OCI-LY7 (cell line): Measurements from ENCODE around the gene TGFBR3. TPM values are rescaled to one million over a fixed set of nuclear protein-coding genes. Genes with fewer than 3 reads are reported as not detected.

Source experiments
- BruUV-seq: library from RNA; stranded (reverse); fragments of 400-500 nt; replicated peaks from 2 replicates; lab custom pipeline; 2021; lab: Mats Ljungman, UMichigan
- CTCF ChIA-PET: fragments of 300-600 bp; sonication (Branson Sonifier 250); formaldehyde crosslinking; loops from one replicate; lab custom pipeline; 2022; ENCODE audit warnings: antibody characterized with exemption; ENCODE audit not compliant: unreplicated experiment; lab: Charles Lee
- POLR2A ChIA-PET: fragments of 300-600 bp; sonication (Branson Sonifier 250); formaldehyde crosslinking; loops from one replicate; lab custom pipeline; 2022; ENCODE audit warnings: antibody characterized with exemption; lab: Charles Lee
- DNase-seq: peaks from one replicate; pipeline ENCODE4 v3.0.0-alpha.2; 2015; ENCODE audit warnings: low spot score
- H2AFZ ChIP-seq: fragments of 200-600 bp; sonication (generic), shearing (Covaris generic); 2 replicates; pipeline ENCODE4 v1.6.1; 2014; ENCODE audit warnings: mild to moderate bottlenecking, antibody characterized with exemption, low read length, moderate library complexity
- H3K27ac ChIP-seq: fragments of 200-600 bp; sonication (generic); 2 replicates; pipeline ENCODE4 v1.5.1; 2014; ENCODE audit warnings: mixed run types, low read depth, mild to moderate bottlenecking, moderate library complexity, low read length, inconsistent platforms; ENCODE audit not compliant: poor library complexity, severe bottlenecking
- H3K36me3 ChIP-seq: fragments of 200-600 bp; sonication (generic); 2 replicates; pipeline ENCODE4 v1.6.1; 2014; ENCODE audit warnings: mild to moderate bottlenecking, antibody characterized with exemption, low read length, moderate library complexity, mixed read lengths; ENCODE audit not compliant: insufficient read depth
- H3K4me1 ChIP-seq: fragments of 200-600 bp; sonication (generic); 2 replicates; pipeline ENCODE4 v1.5.1; 2014; ENCODE audit warnings: mild to moderate bottlenecking, low read length; ENCODE audit not compliant: insufficient read depth, poor library complexity, severe bottlenecking
- H3K4me2 ChIP-seq: fragments of 200-600 bp; sonication (generic); 2 replicates; pipeline ENCODE4 v1.6.1; 2014; ENCODE audit warnings: mild to moderate bottlenecking, low read length
- H3K4me3 ChIP-seq: fragments of 200-600 bp; sonication (generic); 2 replicates; pipeline ENCODE4 v1.5.1; 2014; ENCODE audit warnings: mild to moderate bottlenecking, low read depth, low read length; ENCODE audit not compliant: poor library complexity, severe bottlenecking
- H3K79me2 ChIP-seq: fragments of 200-600 bp; sonication (generic); 2 replicates; pipeline ENCODE4 v1.6.1; 2016; ENCODE audit warnings: low read depth, mild to moderate bottlenecking, low read length, moderate library complexity, mixed read lengths; ENCODE audit not compliant: insufficient read depth
- H3K9me2 ChIP-seq: fragments of 200-600 bp; sonication (generic); 2 replicates; pipeline ENCODE4 v1.6.1; 2016; ENCODE audit warnings: mild to moderate bottlenecking, low read length, mixed read lengths; ENCODE audit not compliant: insufficient read depth
- H3K9me3 ChIP-seq: fragments of 200-600 bp; sonication (generic); 2 replicates; pipeline ENCODE4 v1.6.1; 2014; ENCODE audit warnings: mild to moderate bottlenecking, mixed run types, low read length, mixed read lengths
- H4K20me1 ChIP-seq: fragments of 200-600 bp; sonication (generic); 2 replicates; pipeline ENCODE4 v1.6.1; 2014; ENCODE audit warnings: mild to moderate bottlenecking, antibody characterized with exemption, low read length, moderate library complexity, mixed read lengths; ENCODE audit not compliant: insufficient read depth
- CTCF ChIP-seq: fragments of 200-600 bp; sonication (generic); conservative IDR thresholded peaks from 2 replicates; pipeline ENCODE4 v1.5.1; 2014; ENCODE audit warnings: mild to moderate bottlenecking, antibody characterized with exemption, low read length, moderate library complexity, mixed read lengths
- EZH2phosphoT487 ChIP-seq: fragments of 200-600 bp; sonication (generic); IDR thresholded peaks from 2 replicates; pipeline ENCODE4 v1.6.1; 2018; ENCODE audit warnings: low read depth, borderline replicate concordance, mild to moderate bottlenecking, mixed run types, antibody characterized with exemption, low read length, moderate library complexity, mixed read lengths
- intact Hi-C: fragments of 100-400 bp; cut with micrococcal nuclease; formaldehyde crosslinking; loops from one replicate; pipeline ENCODE4 v1.10.0; 2022; ENCODE audit not compliant: unreplicated experiment
- total RNA-seq, 2 experiments: library from RNA; depleted of rRNA in 1 of 2; stranded (reverse); fragments of >200 nt in 1 of 2; shearing (Covaris generic) in 1 of 2; gene quantifications; 2 replicates each; pipeline ENCODE4 v1.2.3, GENCODE V29; 2014 to 2022

The TGFBR3 gene
- total RNA-seq, 2 experiments from 2014 or later: not detected

- no TSS peak for BruUV-seq
- Histone ChIP-seq H3K4me3 (no peak overlapping the region), H3K36me3 (no peaks in the 10 kb centered on the region), H3K79me2 (no peaks in the 10 kb centered on the region), H4K20me1 (no peaks in the 10 kb centered on the region), H3K9me2 (no peaks in the 10 kb centered on the region), H3K4me1 (no peaks in the 10 kb centered on the region), H3K27ac (no peak overlapping the region), H2AFZ (no peak overlapping the region), H3K9me3 (no peaks in the 10 kb centered on the region), H3K4me2 (no peak overlapping the region)
- CTCF ChIA-PET: no interaction called here
- POLR2A ChIA-PET: no interaction called here
- no peak for DNase-seq
- no peak for TF ChIP-seq EZH2phosphoT487
- TF ChIP-seq CTCF: no peak
- intact Hi-C loops: no loop called here
Observed at GRCh38 chr1:91745640-91746373, 140.1 kb downstream of the TGFBR3 start.

- Histone ChIP-seq H3K4me2 (no peak overlapping the region), H3K27ac (no peak overlapping the region), H3K4me3 (no peak overlapping the region), H3K79me2 (no peaks in the 10 kb centered on the region), H4K20me1 (no peaks in the 10 kb centered on the region), H3K9me3 (no peaks in the 10 kb centered on the region), H3K4me1 (no peaks in the 10 kb centered on the region), H2AFZ (no peak overlapping the region), H3K9me2 (no peaks in the 10 kb centered on the region), H3K36me3 (no peaks in the 10 kb centered on the region)
- intact Hi-C loops: no loop called here
- ChIA-PET POLR2A (no interaction called here), CTCF (no interaction called here)
- no TSS peak for BruUV-seq
- no peak for DNase-seq
- TF ChIP-seq EZH2phosphoT487 (no peak), CTCF (no peak)
Observed at GRCh38 chr1:91744953-91745639, 140.9 kb downstream of the TGFBR3 start.

- ChIA-PET CTCF (no interaction called here), POLR2A (interaction anchor here (0.6 kb wide), 1 partner anchor 10 kb away, joined by 3 read pairs; no protein-coding TSS in a partner anchor)
- Histone ChIP-seq H3K36me3 (no peaks in the 10 kb centered on the region), H4K20me1 (no peaks in the 10 kb centered on the region), H3K9me2 (no peaks in the 10 kb centered on the region), H2AFZ (no peak overlapping the region), H3K4me3 (no peak overlapping the region), H3K27ac (no peak overlapping the region), H3K4me2 (no peak overlapping the region), H3K79me2 (no peaks in the 10 kb centered on the region), H3K9me3 (no peaks in the 10 kb centered on the region), H3K4me1 (no peaks in the 10 kb centered on the region)
- no peak for DNase-seq
- intact Hi-C loops: no loop called here
- TF ChIP-seq CTCF: no peak
- no peak for TF ChIP-seq EZH2phosphoT487
- BruUV-seq: no TSS peak
Observed at GRCh38 chr1:91742848-91743292, 143.1 kb downstream of the TGFBR3 start.
